Smooth muscle cell (in vitro differentiated cells): ENCODE data around the gene HEBP2. TPM values are rescaled to one million over a fixed set of nuclear protein-coding genes. Genes with fewer than 3 reads are reported as not detected.

ENCODE experiments used
- DNase-seq: peaks from one replicate; lab custom pipeline; 2025; ENCODE audit not compliant: unreplicated experiment; lab: John Stamatoyannopoulos, UW
- H2AFZ ChIP-seq: fragments of 200-600 bp; sonication (generic); 2 replicates; pipeline ENCODE4 v1.6.0; 2016; ENCODE audit warnings: antibody characterized with exemption, low read depth, mild to moderate bottlenecking
- H3F3A ChIP-seq: fragments of 200-600 bp; sonication (generic); 2 replicates; pipeline ENCODE4 v1.6.0; 2017; ENCODE audit warnings: antibody characterized with exemption, low read depth
- H3K27ac ChIP-seq: fragments of 200-600 bp; sonication (generic); 2 replicates; pipeline ENCODE4 v1.5.1; 2016; ENCODE audit warnings: low read depth, mild to moderate bottlenecking
- H3K27me3 ChIP-seq: fragments of 200-600 bp; sonication (generic); 2 replicates; pipeline ENCODE4 v1.6.1; 2016; ENCODE audit warnings: low read depth, mild to moderate bottlenecking
- H3K36me3 ChIP-seq: fragments of 200-600 bp; sonication (generic); 2 replicates; pipeline ENCODE4 v1.5.1; 2016; ENCODE audit warnings: low read depth
- H3K4me1 ChIP-seq: fragments of 200-600 bp; sonication (generic); 2 replicates; pipeline ENCODE4 v1.5.1; 2016; ENCODE audit warnings: low read depth
- H3K4me2 ChIP-seq: fragments of 200-600 bp; sonication (generic); 2 replicates; pipeline ENCODE4 v1.6.0; 2016; ENCODE audit warnings: mild to moderate bottlenecking
- H3K4me3 ChIP-seq: fragments of 200-600 bp; sonication (generic); 2 replicates; pipeline ENCODE4 v1.5.1; 2016; ENCODE audit warnings: mild to moderate bottlenecking
- H3K79me2 ChIP-seq: fragments of 200-600 bp; sonication (generic); 2 replicates; pipeline ENCODE4 v1.6.0; 2016; ENCODE audit warnings: low read depth, mild to moderate bottlenecking
- H3K9ac ChIP-seq: fragments of 200-600 bp; sonication (generic); 2 replicates; pipeline ENCODE4 v1.6.0; 2016; ENCODE audit warnings: low read depth
- H3K9me3 ChIP-seq: fragments of 200-600 bp; sonication (generic); replicated peaks from 2 replicates; pipeline ENCODE4 v1.5.1; 2016; ENCODE audit warnings: low read depth
- H4K20me1 ChIP-seq: fragments of 200-600 bp; sonication (generic); 2 replicates; pipeline ENCODE4 v1.6.0; 2016; ENCODE audit warnings: low read depth
- WGBS: methylation state at CpG from one replicate; pipeline ENCODE4 v1.1.7; 2016; ENCODE audit warnings: low lambda C conversion rate; 5-methylcytosine and 5-hydroxymethylcytosine counted together
- polyA plus RNA-seq: library from polyadenylated mRNA; unstranded; fragments of >200 nt; fragmentation: Nextera tagmentation; extraction: Ambion mirVana; gene quantifications from 2 replicates; pipeline ENCODE4 v1.2.1, GENCODE V29; 2016
- total RNA-seq: library from RNA; depleted of rRNA; stranded (reverse); fragments of >200 nt; gene quantifications from 2 replicates; pipeline ENCODE4 v1.2.3, GENCODE V29; 2014
- TF ChIP-seq, protein P1 (sequence below): fragments of 200-600 bp; sonication (generic); IDR thresholded peaks from 2 replicates; pipeline ENCODE4 v1.5.1; 2017; ENCODE audit warnings: borderline replicate concordance, mild to moderate bottlenecking, antibody characterized with exemption; ENCODE audit not compliant: insufficient read depth, poor library complexity, severe bottlenecking

The HEBP2 gene
- total and polyA plus RNA-seq, 2 experiments from 2014 or later = 54.4 to 87.0 TPM

DNA sequence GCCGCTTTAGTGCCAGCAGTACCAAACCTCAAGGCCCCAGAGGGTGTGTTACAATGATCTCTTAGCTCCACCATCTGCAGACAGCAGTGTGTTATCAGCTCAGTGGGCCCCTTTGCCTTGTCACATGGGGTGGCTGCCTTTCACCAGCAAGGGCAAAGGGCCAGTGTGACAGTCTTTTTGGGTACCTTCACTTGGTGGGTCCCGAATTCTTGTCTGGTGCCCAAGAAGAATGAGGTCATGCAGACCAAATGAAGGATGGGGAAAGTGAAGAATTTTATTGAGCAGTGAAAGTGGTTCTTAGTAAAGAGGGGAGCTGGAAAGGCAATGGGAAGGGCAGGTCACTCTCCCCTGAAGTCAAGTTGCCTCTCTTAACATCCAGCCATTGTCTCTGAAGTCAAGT lies 29.2 kb upstream of the HEBP2 start:
- H3K9me3 ChIP-seq = no peaks in the 10 kb centered on the region
- 89% methylated on average over 2 of the region's 2 CpGs for WGBS
- no peak for DNase-seq

DNA sequence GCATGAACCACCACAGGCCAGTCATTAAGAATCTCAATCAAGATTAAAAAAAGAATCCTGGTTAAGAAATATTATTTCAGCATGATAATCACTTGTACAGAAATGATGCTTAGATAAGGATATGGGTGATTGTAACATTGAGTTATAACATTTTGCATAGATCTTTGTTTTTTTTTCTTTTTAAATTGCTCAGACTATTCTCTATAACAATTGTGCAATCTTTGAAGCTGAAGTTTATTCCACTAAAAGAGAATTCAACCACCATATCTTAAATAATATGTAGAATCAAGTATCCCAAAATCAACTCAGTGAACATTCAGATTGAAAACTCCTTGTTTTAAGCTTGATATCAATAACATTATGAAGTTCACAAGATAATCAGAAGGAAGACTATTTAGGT lies 27.0 kb upstream of the HEBP2 start:
- DNase-seq = no peak
- H2AFZ ChIP-seq = no peak overlapping the region
- TF ChIP-seq, protein P1, sequence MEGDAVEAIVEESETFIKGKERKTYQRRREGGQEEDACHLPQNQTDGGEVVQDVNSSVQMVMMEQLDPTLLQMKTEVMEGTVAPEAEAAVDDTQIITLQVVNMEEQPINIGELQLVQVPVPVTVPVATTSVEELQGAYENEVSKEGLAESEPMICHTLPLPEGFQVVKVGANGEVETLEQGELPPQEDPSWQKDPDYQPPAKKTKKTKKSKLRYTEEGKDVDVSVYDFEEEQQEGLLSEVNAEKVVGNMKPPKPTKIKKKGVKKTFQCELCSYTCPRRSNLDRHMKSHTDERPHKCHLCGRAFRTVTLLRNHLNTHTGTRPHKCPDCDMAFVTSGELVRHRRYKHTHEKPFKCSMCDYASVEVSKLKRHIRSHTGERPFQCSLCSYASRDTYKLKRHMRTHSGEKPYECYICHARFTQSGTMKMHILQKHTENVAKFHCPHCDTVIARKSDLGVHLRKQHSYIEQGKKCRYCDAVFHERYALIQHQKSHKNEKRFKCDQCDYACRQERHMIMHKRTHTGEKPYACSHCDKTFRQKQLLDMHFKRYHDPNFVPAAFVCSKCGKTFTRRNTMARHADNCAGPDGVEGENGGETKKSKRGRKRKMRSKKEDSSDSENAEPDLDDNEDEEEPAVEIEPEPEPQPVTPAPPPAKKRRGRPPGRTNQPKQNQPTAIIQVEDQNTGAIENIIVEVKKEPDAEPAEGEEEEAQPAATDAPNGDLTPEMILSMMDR = no peak
- H3K27ac ChIP-seq = no peak overlapping the region
- H3K4me1 ChIP-seq = no peaks in the 10 kb centered on the region
- no peaks in the 10 kb centered on the region for H3K36me3 ChIP-seq
- H3K27me3 ChIP-seq = no peaks in the 10 kb centered on the region
- no peak overlapping the region for H3K9ac ChIP-seq
- no peaks in the 10 kb centered on the region for H4K20me1 ChIP-seq
- H3F3A ChIP-seq = no peaks in the 10 kb centered on the region
- no peak overlapping the region for H3K4me3 ChIP-seq
- H3K79me2 ChIP-seq = no peaks in the 10 kb centered on the region
- no peak overlapping the region for H3K4me2 ChIP-seq
- no peaks in the 10 kb centered on the region for H3K9me3 ChIP-seq

More for the DNA sequence above, 29.2 kb upstream of the HEBP2 start:
- no peak overlapping the region for H3K9ac ChIP-seq
- H3F3A ChIP-seq = no peaks in the 10 kb centered on the region
- H2AFZ ChIP-seq = no peak overlapping the region
- H4K20me1 ChIP-seq = no peaks in the 10 kb centered on the region
- H3K79me2 ChIP-seq = no peaks in the 10 kb centered on the region
- H3K4me2 ChIP-seq = no peak overlapping the region
- H3K27me3 ChIP-seq = no peaks in the 10 kb centered on the region
- no peaks in the 10 kb centered on the region for H3K36me3 ChIP-seq
- no peak overlapping the region for H3K27ac ChIP-seq
- TF ChIP-seq, protein P1 = no peak
- no peak overlapping the region for H3K4me3 ChIP-seq
- H3K4me1 ChIP-seq = no peaks in the 10 kb centered on the region

DNA sequence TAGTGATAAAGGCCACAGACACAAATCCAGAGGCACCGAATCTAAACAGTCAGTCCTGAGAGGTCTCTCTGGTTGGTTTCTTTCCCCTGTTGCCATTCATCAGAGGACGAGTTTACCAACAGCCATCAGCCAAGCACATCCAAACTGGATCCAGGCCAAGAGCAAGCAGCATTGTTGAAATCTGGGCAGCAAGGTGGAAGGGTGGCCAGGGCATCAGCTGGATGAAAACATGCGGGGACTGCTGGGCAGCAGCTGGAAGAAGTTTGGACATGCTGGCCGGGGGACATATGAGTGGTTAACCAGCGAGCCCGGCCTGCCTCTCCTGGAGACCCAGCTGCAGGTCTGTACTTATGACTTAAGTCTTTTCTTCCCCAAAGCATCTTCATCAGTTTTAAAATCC lies 26.2 kb upstream of the HEBP2 start, which contains the start of gene SMIM28:
Gene SMIM28, plus strand, starts transcription at position 62 of the 400 bp plus-strand sequence. Its CDS starts 168 bp downstream, at position 230.
- Histone ChIP-seq H3K4me2 (no peak within 1 kb of the TSS), H3K9ac (no peak within 1 kb of the TSS), H4K20me1 (no peaks in the 10 kb centered on the region), H3K79me2 (no peaks in the 10 kb centered on the region), H3K4me3 (no peak within 1 kb of the TSS), H3K36me3 (no peaks in the 10 kb centered on the region), H3F3A (no peaks in the 10 kb centered on the region), H3K27ac (no peak within 1 kb of the TSS), H3K9me3 (no peaks in the 10 kb centered on the region), H3K27me3 (no peaks in the 10 kb centered on the region), H3K4me1 (no peaks in the 10 kb centered on the region), H2AFZ (no peak within 1 kb of the TSS)
- TF ChIP-seq, protein P1 = no peak
- 92% methylated on average over 6 of the region's 6 CpGs for WGBS
- no peak for DNase-seq

DNA sequence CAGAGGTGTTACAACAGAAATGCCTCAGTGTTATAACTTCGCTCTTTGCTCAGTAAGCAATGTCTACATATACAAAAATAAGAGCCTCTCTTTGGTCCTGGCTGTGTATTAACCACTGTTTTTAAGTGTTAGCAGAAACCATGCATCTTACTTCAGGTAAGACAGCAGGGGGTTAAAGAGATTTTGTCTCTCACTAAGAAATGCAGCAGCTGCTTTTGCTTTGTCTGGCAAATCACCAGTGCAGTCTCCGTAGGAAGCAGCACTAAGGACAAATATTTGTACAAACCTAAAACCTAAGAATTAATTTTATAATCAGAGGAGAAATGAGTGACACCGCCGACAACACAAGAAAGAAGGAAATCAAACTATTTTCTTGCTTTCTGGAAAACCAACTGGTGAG lies 25.6 kb upstream of the HEBP2 start:
- no peaks in the 10 kb centered on the region for H3K9me3 ChIP-seq
- H3K4me3 ChIP-seq = no peak overlapping the region
- H3K4me2 ChIP-seq = no peak overlapping the region
- WGBS = 80% methylated on average over 4 of the region's 4 CpGs
- H3K9ac ChIP-seq = no peak overlapping the region
- H3K27me3 ChIP-seq = no peaks in the 10 kb centered on the region
- H3K36me3 ChIP-seq = no peaks in the 10 kb centered on the region
- H3K27ac ChIP-seq = no peak overlapping the region
- H4K20me1 ChIP-seq = no peaks in the 10 kb centered on the region
- H3K4me1 ChIP-seq = no peaks in the 10 kb centered on the region
- H3F3A ChIP-seq = no peaks in the 10 kb centered on the region
- TF ChIP-seq, protein P1 = no peak
- H3K79me2 ChIP-seq = no peaks in the 10 kb centered on the region
- no peak overlapping the region for H2AFZ ChIP-seq
- no peak for DNase-seq
